ENCODE results near the gene ABCA3. TPM values are rescaled to one million over a fixed set of nuclear protein-coding genes. Genes with fewer than 3 reads are reported as not detected.

ABCA3 gene
- total RNA-seq, 1 experiment from 2014 or later, result 6.2 TPM

- no TSS peak for BruUV-seq (replicated peaks)
- Histone ChIP-seq H3K4me3 (no peak overlapping the region), H3K79me2 (ENCODE audit: low read depth) (no peaks in the 10 kb centered on the region), H3K9me3 (ENCODE audit: insufficient read depth, low read depth) (no peaks in the 10 kb centered on the region), H3K27ac (no peak overlapping the region), H2AFZ (no peak overlapping the region), H3K9me2 (ENCODE audit: insufficient read depth) (no peaks in the 10 kb centered on the region), H3K36me3 (ENCODE audit: low read depth) (no peaks in the 10 kb centered on the region), H3K27me3 (ENCODE audit: insufficient read depth, low read depth) (no peaks in the 10 kb centered on the region), H3F3A (ENCODE audit: insufficient read depth, low read depth) (no peaks in the 10 kb centered on the region; the same call in 1 of the 2 replicates), H3K4me1 (replicated peaks; ENCODE audit: insufficient read depth) (0 out of 2 replicates have a peak, but pooled peaks cover 4% of the 10 kb centered on the region), H4K20me1 (ENCODE audit: insufficient read depth) (no peaks in the 10 kb centered on the region; the same call in 1 of the 2 replicates), H3K4me2 (no peak overlapping the region)
- no peak for TF ChIP-seq EZH2 (IDR thresholded peaks at IDR 0.05; ENCODE audit: low read depth)
- no peak for TF ChIP-seq CTCF (conservative IDR thresholded peaks at IDR 0.05)
- ChIA-PET POLR2A (ENCODE audit: unreplicated experiment) (no interaction called here), CTCF (no interaction called here)
- intact Hi-C loops (cut with micrococcal nuclease; ENCODE audit: unreplicated experiment), result no loop called here
- no peak for DNase-seq
Measured at GRCh38 chr16:2331931-2332267, 8.6 kb downstream of the ABCA3 start.

GRCh38 chr16:2331199-2331930 is 9.2 kb downstream of the ABCA3 start:
- Histone ChIP-seq H3K36me3 (ENCODE audit: low read depth) (no peaks in the 10 kb centered on the region), H3K79me2 (ENCODE audit: low read depth) (no peaks in the 10 kb centered on the region), H3K27ac (no peak overlapping the region), H4K20me1 (ENCODE audit: insufficient read depth) (no peaks in the 10 kb centered on the region; the same call in 1 of the 2 replicates), H3K9me2 (ENCODE audit: insufficient read depth) (no peaks in the 10 kb centered on the region), H2AFZ (no peak overlapping the region), H3K9me3 (ENCODE audit: insufficient read depth, low read depth) (no peaks in the 10 kb centered on the region), H3K27me3 (ENCODE audit: insufficient read depth, low read depth) (no peaks in the 10 kb centered on the region), H3K4me3 (no peak overlapping the region), H3F3A (ENCODE audit: insufficient read depth, low read depth) (no peaks in the 10 kb centered on the region; the same call in 1 of the 2 replicates), H3K4me1 (replicated peaks; ENCODE audit: insufficient read depth) (0 out of 2 replicates have a peak, but pooled peaks cover 4% of the 10 kb centered on the region), H3K4me2 (no peak overlapping the region)
- CTCF ChIA-PET, result no interaction called here
- BruUV-seq (replicated peaks), result no TSS peak
- intact Hi-C loops (cut with micrococcal nuclease; ENCODE audit: unreplicated experiment), result no loop called here
- TF ChIP-seq CTCF (conservative IDR thresholded peaks at IDR 0.05) (no peak), EZH2 (IDR thresholded peaks at IDR 0.05; ENCODE audit: low read depth) (no peak)
- POLR2A ChIA-PET (ENCODE audit: unreplicated experiment), result no interaction called here
- no peak for DNase-seq

GRCh38 chr16:2329532-2329931 is 11.0 kb downstream of the ABCA3 start:
- no peaks in the 10 kb centered on the region; the same call in 1 of the 2 replicates for H4K20me1 ChIP-seq (ENCODE audit: insufficient read depth)
- no peak overlapping the region for H3K27ac ChIP-seq
- 0 out of 2 replicates have a peak, but pooled peaks cover 4% of the 10 kb centered on the region for H3K4me1 ChIP-seq (replicated peaks; ENCODE audit: insufficient read depth)
- H3K4me3 ChIP-seq, result no peak overlapping the region
- BruUV-seq (replicated peaks), result no TSS peak
- ChIA-PET CTCF (interaction anchor here (0.7 kb wide), 1 partner anchor 171 kb away, joined by 8 read pairs; no protein-coding TSS in a partner anchor), POLR2A (ENCODE audit: unreplicated experiment) (no interaction called here)
- no peak for TF ChIP-seq EZH2 (IDR thresholded peaks at IDR 0.05; ENCODE audit: low read depth)
- TF ChIP-seq CTCF (conservative IDR thresholded peaks at IDR 0.05), result no peak
- no peak overlapping the region for H2AFZ ChIP-seq
- H3K9me2 ChIP-seq (ENCODE audit: insufficient read depth), result no peaks in the 10 kb centered on the region
- no peak overlapping the region for H3K4me2 ChIP-seq
- peaks cover 4% of the 10 kb centered on the region; the same call in 1 of the 2 replicates for H3K27me3 ChIP-seq (ENCODE audit: insufficient read depth, low read depth)
- no peaks in the 10 kb centered on the region for H3K9me3 ChIP-seq (ENCODE audit: insufficient read depth, low read depth)
- no peak for DNase-seq
- intact Hi-C loops (cut with micrococcal nuclease; ENCODE audit: unreplicated experiment), result no loop called here
- H3K79me2 ChIP-seq (ENCODE audit: low read depth), result no peaks in the 10 kb centered on the region
- H3F3A ChIP-seq (ENCODE audit: insufficient read depth, low read depth), result no peaks in the 10 kb centered on the region; the same call in 1 of the 2 replicates
- H3K36me3 ChIP-seq (ENCODE audit: low read depth), result no peaks in the 10 kb centered on the region
